IPS-11a (cell line): ENCODE data around the gene TMEM204.

ENCODE experiments used
- H3K4me3 ChIP-seq: one replicate; pipeline ENCODE4 v1.5.1; 2013; ENCODE audit warnings: low read depth, low read length, control low read depth

TMEM204 gene

DNA sequence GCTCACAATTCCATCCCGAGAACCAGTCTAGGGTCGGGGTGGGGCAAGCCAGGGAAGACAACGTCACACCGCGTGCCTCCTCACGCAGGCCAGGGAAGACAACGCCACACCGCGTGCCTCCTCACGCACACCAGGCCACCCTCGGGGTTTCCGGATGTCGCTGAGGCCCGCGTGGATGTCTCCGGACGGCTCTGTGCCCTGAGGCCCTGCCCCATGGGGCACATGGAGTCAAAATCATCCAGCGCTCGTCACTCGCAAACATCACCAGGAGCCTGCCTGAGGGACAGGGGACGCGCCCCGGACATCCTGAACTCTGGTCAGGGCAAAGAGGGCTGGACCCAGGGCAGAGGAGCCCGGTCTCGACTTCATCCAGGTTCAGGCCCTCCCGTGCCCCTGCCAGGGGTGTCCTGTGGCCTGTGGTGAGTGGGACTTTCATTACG is 3.7 kb downstream of the TMEM204 start:
- no peak overlapping the region for H3K4me3 ChIP-seq

DNA sequence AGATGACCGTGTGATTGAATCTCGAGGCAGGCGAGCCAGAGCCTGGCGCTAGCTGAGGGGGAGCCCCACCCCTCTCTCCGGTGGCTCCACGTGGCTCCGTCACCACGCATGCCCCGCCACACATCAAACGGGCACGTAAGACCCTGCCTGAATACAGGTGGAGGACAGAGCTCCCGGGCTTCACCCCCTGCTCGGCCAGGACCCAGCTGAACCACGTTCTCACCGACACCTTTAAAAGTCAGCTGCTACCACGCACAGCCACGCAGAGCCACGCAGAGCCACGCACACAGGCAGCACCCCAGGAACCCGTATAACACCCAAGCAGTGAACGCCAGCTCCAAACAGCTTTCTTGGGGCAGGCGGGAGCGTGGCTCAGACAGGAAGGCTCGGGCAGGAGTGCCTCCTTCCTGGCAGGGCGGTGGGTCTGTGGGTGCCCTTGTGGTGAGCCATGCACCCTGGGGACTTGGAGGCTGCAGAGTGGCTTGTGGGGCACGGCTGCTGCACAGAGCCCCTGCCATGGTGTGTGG is 4.4 kb downstream of the TMEM204 start:
- H3K4me3 ChIP-seq, result no peak overlapping the region

DNA sequence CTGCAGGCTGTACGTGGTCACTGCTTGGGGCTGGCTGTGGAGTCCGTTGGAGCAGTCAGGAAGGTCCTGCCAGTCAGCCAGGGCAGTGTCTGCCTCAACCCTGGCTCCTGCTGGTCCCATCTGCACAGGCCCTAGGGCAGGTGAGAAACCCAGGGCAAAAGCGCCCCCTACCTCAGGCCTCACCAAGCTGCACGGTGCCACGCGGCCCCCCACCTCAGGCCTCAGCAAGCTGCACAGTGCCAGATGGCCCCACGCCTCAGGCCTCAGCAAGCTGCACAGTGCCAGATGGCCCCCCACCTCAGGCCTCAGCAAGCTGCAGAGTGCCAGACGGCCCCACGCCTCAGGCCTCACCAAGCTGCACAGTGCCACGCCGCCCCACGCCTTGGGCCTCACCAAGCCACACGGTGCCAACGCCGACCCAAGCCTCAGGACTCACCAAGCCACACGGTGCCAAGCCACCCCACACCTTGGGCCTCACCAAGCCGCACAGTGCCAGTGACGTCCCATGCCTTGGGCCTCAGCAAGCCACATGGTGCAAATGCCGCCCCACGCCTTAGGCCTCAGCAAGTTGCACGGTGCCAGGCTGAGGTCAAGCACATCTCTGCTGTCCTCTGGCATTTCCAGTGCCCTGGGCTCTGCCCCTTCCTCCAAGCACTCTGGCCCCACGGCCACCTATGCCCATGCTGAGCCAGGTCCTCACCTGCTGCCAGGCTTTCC is 5.5 kb downstream of the TMEM204 start:
- H3K4me3 ChIP-seq, result no peak overlapping the region

DNA sequence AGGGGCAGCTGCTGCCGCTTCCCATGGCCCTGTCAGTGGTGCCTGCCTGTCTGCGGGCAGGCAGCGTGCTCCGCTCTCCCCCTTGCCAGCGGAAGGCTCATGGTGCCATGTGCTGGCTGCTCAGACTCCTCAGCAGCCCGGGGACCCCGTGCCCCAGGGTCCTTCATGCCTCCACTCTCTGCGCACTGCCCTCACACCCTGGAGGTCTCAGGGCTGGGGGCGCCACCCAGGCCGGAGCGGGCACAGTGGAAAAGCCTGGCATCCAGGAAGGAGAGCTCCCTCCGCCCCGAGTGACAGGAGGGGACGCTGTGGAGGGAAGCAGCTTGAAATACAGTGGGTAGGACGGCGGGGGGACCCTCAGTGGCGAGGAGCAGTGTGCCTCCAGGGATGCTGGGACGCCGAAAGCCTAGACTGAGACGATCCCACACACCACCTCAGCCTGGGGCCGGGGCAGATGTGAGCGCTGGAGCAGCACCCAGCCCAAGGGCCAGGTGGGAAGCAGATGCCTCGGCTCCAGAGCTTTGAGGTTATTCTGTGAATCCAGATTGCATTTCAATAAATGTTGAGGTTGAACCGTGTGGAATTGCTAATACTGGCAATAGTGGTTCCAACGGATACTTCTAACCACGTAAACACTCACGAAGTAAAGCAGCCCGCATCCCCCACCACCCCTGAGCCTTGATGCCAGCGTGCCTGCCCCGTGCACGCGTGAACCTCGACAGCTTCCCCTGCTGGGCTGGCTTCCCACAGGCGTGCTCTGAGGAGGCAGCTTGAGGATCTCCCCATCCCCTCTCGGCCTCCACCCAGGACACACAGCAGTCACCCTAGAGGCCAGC is 6.5 kb downstream of the TMEM204 start:
- H3K4me3 ChIP-seq, result no peak overlapping the region

DNA sequence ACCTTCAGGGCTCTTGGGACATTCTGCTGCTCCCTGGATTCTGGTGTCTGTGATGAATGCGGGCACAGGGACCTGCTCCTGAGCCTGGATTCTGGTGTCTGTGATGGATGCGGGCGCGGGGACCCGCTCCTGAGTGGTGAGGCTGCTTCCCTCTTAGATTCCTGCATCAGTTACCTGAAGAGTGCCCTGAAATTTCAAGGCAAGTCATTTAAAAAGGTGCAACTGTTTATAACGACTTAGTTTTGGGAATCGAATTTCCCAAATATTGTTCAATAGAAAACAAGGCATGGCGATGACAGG is 7.0 kb downstream of the TMEM204 start:
- H3K4me3 ChIP-seq, result no peak overlapping the region

DNA sequence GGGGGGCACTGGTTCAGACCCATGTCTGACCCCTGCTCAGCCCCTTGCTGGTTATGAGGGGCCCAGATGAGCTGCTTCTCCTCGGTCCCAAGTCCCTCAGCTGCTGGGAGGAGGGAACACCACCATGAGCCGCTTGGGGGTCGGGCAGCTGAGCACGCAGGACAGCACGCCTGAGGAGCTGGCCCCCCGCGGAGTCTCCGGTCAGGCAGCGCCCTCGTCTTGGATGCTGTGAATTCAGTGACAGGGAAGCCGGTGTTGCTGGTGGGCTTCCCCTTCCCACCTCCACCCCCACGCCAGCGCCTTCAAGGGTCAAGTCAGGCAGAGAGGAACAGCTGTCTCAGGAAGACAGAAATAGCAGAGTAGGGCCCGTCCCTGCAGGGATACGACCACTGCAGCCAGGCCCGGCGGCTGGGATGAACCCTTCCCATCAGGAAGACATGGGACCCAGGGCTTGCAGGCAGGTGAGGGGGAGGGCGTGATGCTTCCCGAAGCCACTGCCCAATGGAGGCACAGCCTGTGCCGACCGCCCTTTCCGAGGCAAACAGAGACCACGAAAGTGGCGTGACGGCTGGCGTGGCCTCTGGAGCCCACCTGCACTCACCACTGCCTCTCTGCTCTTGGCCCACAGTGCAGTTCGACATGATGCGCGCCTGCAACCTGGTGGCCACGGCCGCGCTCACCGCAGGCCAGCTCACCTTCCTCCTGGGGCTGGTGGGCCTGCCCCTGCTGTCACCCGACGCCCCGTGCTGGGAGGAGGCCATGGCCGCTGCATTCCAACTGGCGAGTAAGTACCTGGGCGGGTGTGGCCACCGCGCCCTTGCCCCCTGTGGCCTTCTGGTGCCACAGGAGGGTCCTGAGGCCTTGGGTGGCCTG is 8.1 kb downstream of the TMEM204 start:
- no peak overlapping the region for H3K4me3 ChIP-seq

DNA sequence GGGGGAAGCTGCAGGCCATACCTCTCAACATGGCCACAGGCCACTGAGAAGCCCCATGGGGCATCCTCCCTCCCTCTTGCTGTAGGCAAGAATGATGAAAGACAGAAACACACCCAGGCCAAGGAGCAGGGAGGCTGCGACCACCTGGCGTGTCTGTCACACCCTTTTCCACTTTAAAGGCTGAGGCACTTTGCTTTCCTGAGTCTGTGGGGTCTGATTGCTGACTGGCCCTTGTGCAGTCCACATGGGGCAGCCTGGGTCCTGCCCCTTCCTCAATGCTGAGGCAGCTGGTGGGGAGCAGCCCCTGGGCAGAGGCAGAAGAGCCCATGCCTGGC is 8.7 kb downstream of the TMEM204 start:
- H3K4me3 ChIP-seq, result no peak overlapping the region

DNA sequence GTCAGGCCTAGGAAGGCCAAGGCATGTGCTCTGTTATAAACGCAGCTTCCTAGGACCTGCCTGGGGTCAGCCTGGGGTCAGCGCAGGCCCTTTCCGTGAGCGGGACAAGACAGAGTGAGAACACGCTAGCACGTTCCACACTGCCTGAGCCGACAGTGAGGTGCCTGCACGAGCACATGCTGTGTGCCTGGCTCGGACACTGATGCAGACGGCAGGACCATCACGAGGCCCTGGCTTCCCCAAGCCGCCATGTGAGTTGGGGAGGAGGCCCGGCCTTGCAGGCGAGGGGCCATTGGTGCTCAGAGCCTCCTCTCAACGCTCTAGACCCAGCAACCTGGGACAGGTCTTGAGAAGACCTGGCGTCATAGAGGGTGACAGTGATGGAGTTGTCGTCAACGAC is 9.1 kb downstream of the TMEM204 start:
- H3K4me3 ChIP-seq, result no peak overlapping the region

DNA sequence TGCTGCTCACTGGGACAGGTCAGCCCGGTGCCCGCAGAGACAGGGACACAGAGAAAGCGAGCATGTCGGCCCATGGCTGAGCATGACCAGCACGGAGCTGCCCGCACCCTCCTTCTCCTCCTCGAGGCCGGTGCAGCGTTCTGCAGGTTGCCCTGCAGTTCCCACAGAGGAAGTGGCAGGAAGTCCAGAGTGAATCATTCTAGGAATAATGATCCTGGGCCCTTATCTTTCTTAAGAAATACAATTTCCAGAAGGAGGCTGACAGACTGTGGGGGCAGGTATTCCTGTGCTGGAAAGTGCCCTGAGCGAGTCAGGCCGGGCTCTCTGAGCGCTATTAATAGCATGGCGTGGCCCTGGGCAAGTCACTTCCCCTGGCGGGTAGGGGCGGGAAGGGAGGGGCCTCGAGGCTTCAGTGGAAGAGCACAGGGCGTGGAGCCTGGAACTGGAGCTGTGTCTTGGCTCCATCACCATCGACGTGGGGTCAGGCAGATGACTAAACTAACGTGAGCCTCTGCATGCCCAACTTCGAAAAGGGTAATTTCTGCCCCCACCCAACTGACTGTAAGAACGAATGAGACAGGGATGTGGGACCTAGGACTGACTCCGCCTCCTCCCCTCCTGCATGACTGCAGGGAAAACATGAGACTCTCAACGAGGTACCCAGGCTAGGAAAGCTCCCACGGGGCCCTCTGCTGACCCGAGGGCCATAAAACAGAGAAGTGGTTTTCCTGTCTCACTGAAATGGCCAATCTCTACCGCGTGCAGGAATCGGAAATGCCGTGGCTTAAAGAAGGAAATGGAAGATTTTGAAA is 9.8 kb downstream of the TMEM204 start:
- no peak overlapping the region for H3K4me3 ChIP-seq

DNA sequence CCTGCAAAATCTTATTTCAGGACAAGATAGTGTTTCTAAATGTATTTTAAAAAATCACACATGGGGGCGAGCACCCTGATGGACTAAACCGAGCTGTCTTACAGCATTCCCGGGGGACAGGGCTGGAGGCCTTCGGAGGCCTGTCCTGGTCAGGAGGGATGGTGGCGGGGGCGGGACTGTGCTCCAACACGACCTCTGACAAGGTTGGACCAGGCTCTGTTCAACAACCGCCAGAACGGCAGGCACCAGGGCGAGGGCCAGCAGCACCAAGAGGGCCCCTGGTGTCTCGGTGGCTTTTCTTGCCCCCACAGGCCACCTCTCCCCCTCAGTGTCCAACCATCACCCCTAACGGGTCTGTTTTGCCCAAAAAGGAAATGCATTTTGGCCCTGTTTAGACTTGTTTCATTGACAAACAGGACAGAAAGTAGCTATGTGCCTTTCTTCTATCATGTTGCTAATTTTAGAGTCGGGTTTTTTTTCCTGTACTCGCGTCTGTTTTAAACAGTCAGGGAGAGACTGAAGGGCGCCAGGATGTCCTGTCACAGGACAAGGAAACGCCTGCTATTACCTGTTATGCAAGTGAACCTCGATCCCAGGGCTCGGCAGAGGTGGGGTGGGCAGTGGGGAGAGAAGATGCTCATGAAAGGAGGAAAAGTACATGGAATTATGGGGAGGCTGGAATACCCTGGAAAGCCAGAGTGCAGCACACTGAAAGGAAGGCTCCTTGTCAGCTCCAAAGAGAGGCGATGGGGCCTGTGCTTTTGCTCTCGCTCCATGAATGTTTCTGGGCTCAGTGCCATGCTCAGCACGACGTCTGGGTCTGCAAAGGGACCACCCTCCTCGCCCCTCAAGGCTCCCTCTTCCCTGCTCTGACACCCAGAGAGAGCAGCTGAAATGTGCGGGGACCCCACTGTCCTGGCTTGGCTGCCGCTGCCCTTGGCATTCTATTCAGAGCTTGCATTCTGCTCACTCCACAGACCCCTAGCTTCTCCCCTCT is 11.9 kb downstream of the TMEM204 start:
- no peak overlapping the region for H3K4me3 ChIP-seq

DNA sequence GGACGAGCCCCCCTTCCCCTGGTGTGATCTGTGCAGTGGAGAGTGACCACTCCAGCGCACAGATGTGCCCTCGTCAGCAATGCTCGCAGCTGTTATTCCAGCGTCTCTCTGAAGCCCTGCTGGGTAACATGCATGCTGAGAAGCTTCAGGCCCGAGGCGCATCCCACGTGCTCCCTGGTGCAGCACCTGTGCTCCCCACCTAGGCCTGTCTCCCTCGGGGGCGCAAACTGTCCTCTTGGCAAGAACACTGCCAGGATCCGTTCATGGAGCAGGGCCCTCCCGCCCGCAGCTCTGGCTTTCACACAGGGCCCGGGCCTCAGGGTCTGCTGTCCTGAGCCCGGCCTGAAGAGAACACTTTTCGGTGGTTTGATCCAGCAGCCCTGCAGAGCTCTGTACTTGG is 13.0 kb downstream of the TMEM204 start:
- no peak overlapping the region for H3K4me3 ChIP-seq

DNA sequence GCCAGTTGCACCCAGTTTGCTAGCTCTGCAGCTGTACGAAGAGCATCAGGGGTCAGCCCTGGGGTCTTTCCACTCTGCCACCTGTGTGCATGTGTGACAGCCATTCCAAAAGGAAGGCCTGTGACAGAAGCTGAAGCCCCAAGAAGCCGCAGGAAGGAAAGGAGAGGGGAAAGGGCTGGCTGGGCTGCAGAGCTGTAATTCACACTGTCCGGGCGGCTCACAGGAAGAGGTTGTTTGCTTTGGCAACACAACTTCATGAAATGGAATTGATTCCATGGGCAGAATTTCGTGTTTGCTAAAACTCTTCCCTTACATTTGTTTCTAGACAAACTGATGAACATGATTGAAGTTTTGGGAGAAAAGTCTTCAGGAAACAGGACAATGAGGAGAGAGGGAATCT is 14.8 kb downstream of the TMEM204 start:
- H3K4me3 ChIP-seq, result no peak overlapping the region

DNA sequence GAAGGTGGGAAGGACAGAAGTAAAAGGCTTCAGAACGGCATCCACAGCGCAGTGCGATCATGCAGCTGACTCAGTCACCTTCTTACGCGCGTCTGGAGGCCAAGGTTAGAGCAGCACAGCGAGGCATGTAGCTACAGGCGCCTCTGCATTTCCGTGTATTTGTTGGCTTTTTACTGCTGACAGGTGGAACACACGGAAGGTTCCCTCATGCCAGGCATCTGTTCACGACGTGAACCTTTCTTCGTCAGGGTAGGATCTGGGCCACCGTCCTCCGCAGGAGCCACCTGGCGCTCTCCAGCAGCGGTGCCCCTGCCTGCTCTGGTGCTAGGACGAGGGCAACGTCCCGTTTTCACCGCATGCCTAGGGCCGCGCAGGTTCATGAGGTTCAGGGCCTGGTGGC is 15.3 kb downstream of the TMEM204 start:
- no peak overlapping the region for H3K4me3 ChIP-seq

DNA sequence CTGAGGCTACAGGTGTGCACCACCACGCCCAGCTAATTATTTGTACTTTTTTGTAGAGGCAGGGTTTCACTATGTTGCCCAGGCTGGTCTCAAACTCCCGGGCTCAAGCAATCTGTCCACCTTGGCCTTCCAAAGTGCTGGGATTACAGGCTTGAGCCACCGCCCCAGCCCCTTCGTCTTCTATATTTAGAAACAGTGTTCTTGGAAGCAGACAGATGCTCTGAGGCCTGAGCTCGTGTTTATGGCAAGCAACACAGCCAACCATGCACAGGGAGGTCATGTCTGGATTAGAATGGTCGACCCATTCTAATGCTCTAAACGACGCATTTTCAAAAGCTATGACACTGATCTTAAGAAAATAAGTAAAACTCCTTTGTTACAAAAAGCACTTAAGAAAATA is 16.6 kb downstream of the TMEM204 start:
- H3K4me3 ChIP-seq, result no peak overlapping the region

DNA sequence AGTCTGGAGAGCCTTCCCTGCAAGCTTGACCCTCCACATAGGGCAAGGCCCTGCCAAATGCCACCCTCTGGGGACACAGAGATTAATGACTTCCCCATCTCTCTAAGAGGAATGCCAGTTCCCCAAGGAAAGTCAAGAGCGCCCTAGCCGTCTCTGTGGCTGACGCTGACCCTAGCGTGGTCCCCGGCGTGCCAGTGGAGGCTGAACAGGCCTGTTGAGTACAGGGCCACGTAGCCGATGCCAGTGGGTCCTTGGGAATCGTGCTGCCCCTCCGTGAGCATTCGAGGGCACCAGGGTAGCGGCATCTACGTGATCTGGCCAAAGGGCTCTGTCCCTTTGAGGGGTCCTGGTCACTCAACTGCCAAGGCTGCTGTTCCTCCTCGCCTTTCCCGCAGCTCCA is 17.2 kb downstream of the TMEM204 start:
- H3K4me3 ChIP-seq, result no peak overlapping the region

DNA sequence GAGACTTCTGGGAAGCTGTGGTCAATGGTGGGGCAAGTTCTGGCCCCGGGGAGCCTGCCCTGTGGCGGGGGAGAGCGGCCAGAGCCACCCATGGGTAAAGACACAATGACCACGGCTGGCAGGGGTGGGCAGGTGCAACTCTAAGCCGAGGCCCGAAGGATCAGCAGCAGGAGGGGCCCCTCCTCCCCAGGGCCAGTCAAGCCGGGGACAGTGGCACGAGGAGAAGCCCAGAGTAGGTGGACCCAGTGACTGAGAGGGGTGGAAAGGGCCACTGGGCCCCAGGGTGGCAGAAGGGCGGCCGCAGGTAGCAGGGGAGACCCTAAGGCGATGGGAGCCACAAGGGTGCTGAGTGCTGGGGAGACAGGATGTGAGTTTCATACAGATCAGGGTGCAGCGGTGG is 17.7 kb downstream of the TMEM204 start:
- H3K4me3 ChIP-seq, result no peak overlapping the region

DNA sequence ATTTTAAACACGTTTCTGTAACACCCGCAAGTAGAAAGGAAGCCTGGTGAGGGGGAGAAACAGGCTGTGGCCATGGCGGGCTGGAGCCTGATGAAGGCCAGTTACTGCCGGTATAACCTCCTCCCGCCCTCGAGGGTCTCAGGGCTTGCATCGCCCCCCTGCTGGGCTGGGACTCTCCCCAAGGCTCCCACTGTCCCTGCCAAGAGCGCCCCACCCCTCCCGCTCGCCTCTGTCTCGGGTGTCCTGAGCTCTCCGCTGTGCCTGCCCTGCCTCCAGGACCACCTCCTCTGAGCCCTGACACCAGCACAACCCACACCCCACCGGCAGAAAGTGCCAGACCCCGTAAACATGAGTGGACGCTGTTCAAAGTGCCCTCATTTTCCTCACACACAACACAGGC is 18.7 kb downstream of the TMEM204 start:
- H3K4me3 ChIP-seq, result no peak overlapping the region

DNA sequence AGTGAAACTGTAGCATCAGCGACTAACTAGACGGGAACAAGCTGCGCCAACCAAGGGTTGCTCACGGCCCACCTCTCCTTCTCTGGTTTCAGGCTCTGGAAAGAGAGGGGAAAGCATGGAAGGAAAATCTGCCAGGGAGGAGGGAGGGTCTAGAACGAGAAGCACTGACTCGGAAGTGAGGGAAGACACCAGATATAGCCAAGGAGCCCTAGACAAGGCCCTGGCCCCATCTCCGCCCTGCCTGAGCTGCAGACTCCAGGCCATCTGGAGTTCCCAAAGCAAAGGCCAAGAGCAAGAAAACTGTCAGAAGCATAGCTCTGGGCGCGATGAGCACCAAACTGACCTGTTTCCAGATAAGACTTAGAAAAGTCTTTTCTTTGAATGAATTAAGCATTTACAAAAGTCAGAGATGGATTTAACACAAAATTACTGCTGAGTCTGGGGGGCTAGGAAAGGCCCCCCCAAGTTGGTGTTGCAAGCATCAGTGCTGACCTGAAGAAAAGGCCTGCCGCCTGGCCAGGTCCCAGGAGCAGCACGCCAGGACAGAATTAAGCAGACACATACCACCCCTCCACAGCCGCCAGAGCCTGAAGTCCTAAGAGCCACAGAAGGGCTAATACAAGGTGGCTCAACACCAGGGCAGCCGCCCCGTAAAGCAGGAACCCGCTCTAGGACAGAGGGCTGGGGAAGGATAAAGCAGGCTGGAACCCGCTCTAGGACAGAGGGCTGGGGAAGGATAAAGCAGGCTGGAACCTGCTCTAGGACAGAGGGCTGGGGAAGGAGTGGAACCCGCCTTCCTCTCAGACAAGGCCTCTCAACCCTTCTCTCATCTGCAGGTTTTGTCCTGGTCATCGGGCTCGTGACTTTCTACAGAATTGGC is 20.7 kb downstream of the TMEM204 start:
- no peak overlapping the region for H3K4me3 ChIP-seq
